Hepatocyte (in vitro differentiated cells): Measurements from ENCODE around the gene BST2. TPM values are rescaled to one million over a fixed set of nuclear protein-coding genes. Genes with fewer than 3 reads are reported as not detected.
"Not testable (repeated sequence)": the region's sequence is repeated elsewhere in the genome, so short reads cannot be mapped to it uniquely, and the experiment has no call there.

ENCODE experiments used
- DNase-seq: peaks from one replicate; pipeline ENCODE4 v3.0.0-alpha.2; 2016; ENCODE audit warnings: low spot score
- H2AFZ ChIP-seq: fragments of 200-600 bp; sonication (generic); 2 replicates; pipeline ENCODE4 v1.6.0; 2016; ENCODE audit warnings: antibody characterized with exemption, mild to moderate bottlenecking
- H3K27ac ChIP-seq: fragments of 200-600 bp; sonication (generic); 2 replicates; pipeline ENCODE4 v1.5.1; 2016; ENCODE audit warnings: mild to moderate bottlenecking
- H3K27me3 ChIP-seq: fragments of 200-600 bp; sonication (generic); 2 replicates; pipeline ENCODE4 v1.6.1; 2016
- H3K36me3 ChIP-seq: fragments of 200-600 bp; sonication (generic); replicated peaks from 2 replicates; pipeline ENCODE4 v1.5.1; 2016; ENCODE audit warnings: low read depth; ENCODE audit not compliant: insufficient read depth
- H3K4me1 ChIP-seq: fragments of 200-600 bp; sonication (generic); 2 replicates; pipeline ENCODE4 v1.5.1; 2016; ENCODE audit warnings: mild to moderate bottlenecking, moderate library complexity; ENCODE audit not compliant: insufficient read depth
- H3K4me2 ChIP-seq: fragments of 200-600 bp; sonication (generic); 2 replicates; pipeline ENCODE4 v1.6.0; 2016
- H3K4me3 ChIP-seq: fragments of 200-600 bp; sonication (generic); 2 replicates; pipeline ENCODE4 v1.5.1; 2016; ENCODE audit warnings: mild to moderate bottlenecking
- H3K79me2 ChIP-seq: fragments of 200-600 bp; sonication (generic); 2 replicates; pipeline ENCODE4 v1.6.0; 2017; ENCODE audit warnings: mild to moderate bottlenecking
- H3K9me2 ChIP-seq: fragments of 200-600 bp; sonication (generic); replicated peaks from 2 replicates; pipeline ENCODE4 v1.6.0; 2017; ENCODE audit warnings: mild to moderate bottlenecking; ENCODE audit not compliant: insufficient read depth
- H3K9me3 ChIP-seq: fragments of 200-600 bp; sonication (generic); 2 replicates; pipeline ENCODE4 v1.5.1; 2016; ENCODE audit warnings: low read depth, mild to moderate bottlenecking
- H4K20me1 ChIP-seq: fragments of 200-600 bp; sonication (generic); 2 replicates; pipeline ENCODE4 v1.6.0; 2016; ENCODE audit warnings: mild to moderate bottlenecking; ENCODE audit not compliant: insufficient read depth, poor library complexity, severe bottlenecking
- CTCF ChIP-seq: fragments of 200-600 bp; sonication (generic); IDR thresholded peaks from 2 replicates; pipeline ENCODE4 v1.5.1; 2016; ENCODE audit warnings: antibody characterized with exemption, mild to moderate bottlenecking; ENCODE audit not compliant: poor library complexity
- EZH2 ChIP-seq: fragments of 200-600 bp; sonication (generic); IDR thresholded peaks from 2 replicates; pipeline ENCODE4 v1.6.1; 2016; ENCODE audit warnings: antibody characterized with exemption, mild to moderate bottlenecking, borderline replicate concordance
- EZH2phosphoT487 ChIP-seq: fragments of 200-600 bp; sonication (generic); IDR thresholded peaks from one replicate; pipeline ENCODE4 v1.6.1; 2018; ENCODE audit warnings: antibody characterized with exemption, mild to moderate bottlenecking, low read depth, moderate library complexity; ENCODE audit not compliant: unreplicated experiment, severe bottlenecking
- WGBS: methylation state at CpG from one replicate; pipeline ENCODE4 v1.1.6; 2016; ENCODE audit warnings: low lambda C conversion rate; ENCODE audit errors: missing lambda C conversion rate; 5-methylcytosine and 5-hydroxymethylcytosine counted together
- polyA plus RNA-seq: library from polyadenylated mRNA; unstranded; fragments of >200 nt; fragmentation: Nextera tagmentation; extraction: Ambion mirVana; gene quantifications from 2 replicates; pipeline ENCODE4 v1.2.1, GENCODE V29; 2016
- total RNA-seq: library from RNA; depleted of rRNA; stranded (reverse); fragments of >200 nt; gene quantifications from 2 replicates; pipeline ENCODE4 v1.2.3, GENCODE V29; 2014

BST2 gene
- total and polyA plus RNA-seq, 2 experiments from 2014 or later, result 43.2 to 129 TPM

GRCh38 chr19:17365361-17365760, 40.1 kb downstream of the BST2 start:
- H3K4me3 ChIP-seq, result no peak overlapping the region
- H3K9me2 ChIP-seq, result no peaks in the 10 kb centered on the region
- H3K79me2 ChIP-seq, result no peaks in the 10 kb centered on the region
- no peak for DNase-seq
- H3K27me3 ChIP-seq, result no peaks in the 10 kb centered on the region
- H3K36me3 ChIP-seq, result no peaks in the 10 kb centered on the region
- WGBS, result 97% methylated on average over 22 of the region's 22 CpGs
- H3K27ac ChIP-seq, result no peak overlapping the region
- no peak overlapping the region for H2AFZ ChIP-seq
- H3K4me1 ChIP-seq, result no peaks in the 10 kb centered on the region
- no peaks in the 10 kb centered on the region for H4K20me1 ChIP-seq
- no peaks in the 10 kb centered on the region for H3K9me3 ChIP-seq
- H3K4me2 ChIP-seq, result no peak overlapping the region
- TF ChIP-seq CTCF (no peak), EZH2phosphoT487 (no peak), EZH2 (no peak)

GRCh38 chr19:17363852-17364605, 41.4 kb downstream of the BST2 start:
- not testable (repeated sequence) for H2AFZ ChIP-seq, H3K27me3 ChIP-seq, H3K79me2 ChIP-seq, H3K27ac ChIP-seq, DNase-seq, H3K36me3 ChIP-seq, H3K9me2 ChIP-seq, H3K4me1 ChIP-seq, H4K20me1 ChIP-seq, H3K4me2 ChIP-seq, H3K4me3 ChIP-seq, H3K9me3 ChIP-seq
- whole genome bisulfite sequencing, result 96% methylated on average over 20 of the region's 20 CpGs

- no peaks in the 10 kb centered on the region for H4K20me1 ChIP-seq
- no peaks in the 10 kb centered on the region for H3K9me3 ChIP-seq
- H3K4me2 ChIP-seq, result no peak overlapping the region
- TF ChIP-seq EZH2phosphoT487, result no peak
- TF ChIP-seq EZH2, result no peak
- TF ChIP-seq CTCF, result no peak
- no peak for DNase-seq
- no peak overlapping the region for H2AFZ ChIP-seq
- 80% methylated on average over 6 of the region's 6 CpGs for WGBS
- H3K4me1 ChIP-seq, result peaks cover 5% of the 10 kb centered on the region
- no peak overlapping the region for H3K27ac ChIP-seq
- H3K4me3 ChIP-seq, result no peak overlapping the region
- H3K36me3 ChIP-seq, result no peaks in the 10 kb centered on the region
- no peaks in the 10 kb centered on the region for H3K9me2 ChIP-seq
- no peaks in the 10 kb centered on the region for H3K27me3 ChIP-seq
- H3K79me2 ChIP-seq, result no peaks in the 10 kb centered on the region
These were observed 45.3 kb downstream of the BST2 start for GRCh38 chr19:17359905-17360800.

- Histone ChIP-seq H3K36me3 (no peaks in the 10 kb centered on the region), H3K27ac (no peak overlapping the region)
These were observed 47.0 kb downstream of the BST2 start for GRCh38 chr19:17358395-17358794.

More at GRCh38 chr19:17358395-17358794, 47.0 kb downstream of the BST2 start:
- Histone ChIP-seq H3K9me3 (no peaks in the 10 kb centered on the region), H3K27me3 (no peaks in the 10 kb centered on the region), H4K20me1 (no peaks in the 10 kb centered on the region), H3K79me2 (no peaks in the 10 kb centered on the region), H3K4me3 (no peak overlapping the region), H3K4me2 (no peak overlapping the region), H3K4me1 (peaks cover 5% of the 10 kb centered on the region), H2AFZ (no peak overlapping the region), H3K9me2 (no peaks in the 10 kb centered on the region)
- WGBS, result 89% methylated on average over 7 of the region's 7 CpGs
- no peak for DNase-seq
- TF ChIP-seq EZH2 (no peak), EZH2phosphoT487 (no peak)
